GM08714 (cell line): ENCODE measurements around the gene IFITM5.

Experiments
- H3K4me3 ChIP-seq: fragments of 200-500 bp; sonication (Bioruptor generic); 2 replicates; pipeline ENCODE4 v1.5.1; 2014; ENCODE audit warnings: mild to moderate bottlenecking, low read length, inconsistent platforms
- ZNF274 ChIP-seq: IDR thresholded peaks from 2 replicates; pipeline ENCODE4 v1.6.1; 2012; ENCODE audit warnings: mild to moderate bottlenecking, low read depth, low read length

Gene IFITM5

DNA sequence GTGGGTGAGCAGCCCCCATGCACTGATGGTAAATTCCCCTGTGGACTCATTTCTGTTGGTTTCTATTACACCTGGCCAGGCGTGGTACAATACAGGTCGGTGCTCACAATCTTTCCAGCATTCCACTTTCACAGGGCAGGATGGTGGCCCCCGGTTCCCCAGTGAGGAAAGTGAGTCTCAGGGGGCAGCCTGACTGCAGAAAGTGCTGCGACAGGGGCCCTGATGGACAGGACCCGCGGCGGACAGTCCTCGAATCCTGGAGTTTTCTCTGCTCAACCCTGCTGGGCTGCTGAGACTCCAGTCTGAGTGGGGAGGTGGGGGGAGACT lies 13.5 kb downstream of the IFITM5 start:
- no peak for TF ChIP-seq ZNF274
- H3K4me3 ChIP-seq, result no peak overlapping the region

- no peak for TF ChIP-seq ZNF274
Measured at GRCh38 chr11:285021-285893, 14.1 kb downstream of the IFITM5 start.

GRCh38 chr11:284105-285020 lies 15.0 kb downstream of the IFITM5 start:
- TF ChIP-seq ZNF274, result no peak
- H3K4me3 ChIP-seq, result no peak overlapping the region

More at GRCh38 chr11:285021-285893, 14.1 kb downstream of the IFITM5 start:
- no peak overlapping the region for H3K4me3 ChIP-seq

GRCh38 chr11:283405-284104 lies 15.8 kb downstream of the IFITM5 start:
- no peak overlapping the region for H3K4me3 ChIP-seq
- no peak for TF ChIP-seq ZNF274

GRCh38 chr11:282630-283360 lies 16.5 kb downstream of the IFITM5 start:
- H3K4me3 ChIP-seq, result no peak overlapping the region
- no peak for TF ChIP-seq ZNF274

DNA sequence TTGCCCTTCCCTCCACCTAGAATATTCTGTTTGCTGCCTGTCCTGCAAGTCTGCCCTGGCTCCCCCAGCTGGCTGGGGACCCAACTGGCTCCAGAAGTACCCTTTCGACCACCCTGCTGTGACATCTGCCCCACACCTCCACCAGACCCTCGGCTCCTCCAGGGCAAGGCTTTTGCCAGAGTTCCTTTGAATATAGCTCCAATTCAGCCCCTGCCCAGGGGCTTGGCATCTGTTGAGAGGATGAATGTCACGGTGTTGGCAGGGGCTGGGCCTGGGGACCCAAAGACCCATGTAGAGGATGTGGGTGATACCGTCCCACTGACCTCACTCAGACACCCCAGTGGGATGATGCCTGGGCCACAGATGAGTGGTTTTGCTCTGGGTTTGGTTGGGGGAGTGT lies 17.2 kb downstream of the IFITM5 start:
- TF ChIP-seq ZNF274, result no peak
- H3K4me3 ChIP-seq, result no peak overlapping the region

DNA sequence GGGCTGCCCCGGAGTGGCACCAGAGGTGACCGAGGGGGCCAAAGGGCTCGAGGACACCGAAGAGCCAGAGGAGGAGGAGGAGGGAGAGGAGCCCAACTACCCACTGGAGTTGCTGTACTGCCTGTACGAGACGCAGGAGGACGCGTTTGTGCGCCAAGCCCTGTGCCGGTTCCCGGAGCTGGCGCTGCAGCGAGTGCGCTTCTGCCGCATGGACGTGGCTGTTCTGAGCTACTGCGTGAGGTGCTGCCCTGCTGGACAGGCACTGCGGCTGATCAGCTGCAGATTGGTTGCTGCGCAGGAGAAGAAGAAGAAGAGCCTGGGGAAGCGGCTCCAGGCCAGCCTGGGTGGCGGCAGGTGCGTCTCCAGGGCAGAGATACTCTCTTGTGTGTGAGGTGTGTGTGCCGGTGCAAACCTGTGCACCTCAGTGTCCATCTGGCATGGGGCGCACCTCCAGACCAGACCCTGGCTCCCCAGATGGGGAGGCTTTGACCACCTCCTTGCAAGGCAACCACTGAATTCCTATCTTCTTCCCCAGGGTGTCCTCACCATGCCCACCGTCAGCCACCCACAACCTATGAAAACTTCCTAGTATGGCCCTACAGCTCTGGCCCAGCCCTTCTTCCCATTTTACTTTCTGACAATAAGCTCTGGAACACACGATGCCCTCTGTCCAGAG lies 17.7 kb downstream of the IFITM5 start:
- TF ChIP-seq ZNF274, result no peak
- no peak overlapping the region for H3K4me3 ChIP-seq

DNA sequence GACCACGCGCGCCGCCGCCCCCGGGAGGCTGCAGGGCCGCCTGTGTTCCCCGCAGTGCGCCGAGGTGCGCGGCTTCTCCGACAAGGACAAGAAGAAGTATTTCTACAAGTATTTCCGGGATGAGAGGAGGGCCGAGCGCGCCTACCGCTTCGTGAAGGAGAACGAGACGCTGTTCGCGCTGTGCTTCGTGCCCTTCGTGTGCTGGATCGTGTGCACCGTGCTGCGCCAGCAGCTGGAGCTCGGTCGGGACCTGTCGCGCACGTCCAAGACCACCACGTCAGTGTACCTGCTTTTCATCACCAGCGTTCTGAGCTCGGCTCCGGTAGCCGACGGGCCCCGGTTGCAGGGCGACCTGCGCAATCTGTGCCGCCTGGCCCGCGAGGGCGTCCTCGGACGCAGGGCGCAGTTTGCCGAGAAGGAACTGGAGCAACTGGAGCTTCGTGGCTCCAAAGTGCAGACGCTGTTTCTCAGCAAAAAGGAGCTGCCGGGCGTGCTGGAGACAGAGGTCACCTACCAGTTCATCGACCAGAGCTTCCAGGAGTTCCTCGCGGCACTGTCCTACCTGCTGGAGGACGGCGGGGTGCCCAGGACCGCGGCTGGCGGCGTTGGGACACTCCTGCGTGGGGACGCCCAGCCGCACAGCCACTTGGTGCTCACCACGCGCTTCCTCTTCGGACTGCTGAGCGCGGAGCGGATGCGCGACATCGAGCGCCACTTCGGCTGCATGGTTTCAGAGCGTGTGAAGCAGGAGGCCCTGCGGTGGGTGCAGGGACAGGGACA lies 18.4 kb downstream of the IFITM5 start:
- no peak overlapping the region; the same call in 1 of the 2 replicates for H3K4me3 ChIP-seq

DNA sequence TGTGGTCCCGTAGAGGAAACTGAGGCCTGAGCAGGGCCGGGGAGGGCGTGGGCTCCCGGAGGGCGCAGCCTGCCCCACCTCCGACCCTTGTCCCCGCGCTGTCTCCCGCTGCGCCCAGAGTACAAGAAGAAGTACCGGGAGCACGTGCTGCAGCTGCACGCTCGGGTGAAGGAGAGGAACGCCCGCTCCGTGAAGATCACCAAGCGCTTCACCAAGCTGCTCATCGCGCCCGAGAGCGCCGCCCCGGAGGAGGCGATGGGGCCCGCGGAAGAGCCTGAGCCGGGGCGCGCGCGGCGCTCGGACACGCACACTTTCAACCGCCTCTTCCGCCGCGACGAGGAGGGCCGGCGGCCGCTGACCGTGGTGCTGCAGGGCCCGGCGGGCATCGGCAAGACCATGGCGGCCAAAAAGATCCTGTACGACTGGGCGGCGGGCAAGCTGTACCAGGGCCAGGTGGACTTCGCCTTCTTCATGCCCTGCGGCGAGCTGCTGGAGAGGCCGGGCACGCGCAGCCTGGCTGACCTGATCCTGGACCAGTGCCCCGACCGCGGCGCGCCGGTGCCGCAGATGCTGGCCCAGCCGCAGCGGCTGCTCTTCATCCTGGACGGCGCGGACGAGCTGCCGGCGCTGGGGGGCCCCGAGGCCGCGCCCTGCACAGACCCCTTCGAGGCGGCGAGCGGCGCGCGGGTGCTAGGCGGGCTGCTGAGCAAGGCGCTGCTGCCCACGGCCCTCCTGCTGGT lies 19.2 kb downstream of the IFITM5 start:
- no peak overlapping the region; the same call in 1 of the 2 replicates for H3K4me3 ChIP-seq
- TF ChIP-seq ZNF274, result no peak

More for the DNA sequence above, 18.4 kb downstream of the IFITM5 start:
- TF ChIP-seq ZNF274, result no peak

DNA sequence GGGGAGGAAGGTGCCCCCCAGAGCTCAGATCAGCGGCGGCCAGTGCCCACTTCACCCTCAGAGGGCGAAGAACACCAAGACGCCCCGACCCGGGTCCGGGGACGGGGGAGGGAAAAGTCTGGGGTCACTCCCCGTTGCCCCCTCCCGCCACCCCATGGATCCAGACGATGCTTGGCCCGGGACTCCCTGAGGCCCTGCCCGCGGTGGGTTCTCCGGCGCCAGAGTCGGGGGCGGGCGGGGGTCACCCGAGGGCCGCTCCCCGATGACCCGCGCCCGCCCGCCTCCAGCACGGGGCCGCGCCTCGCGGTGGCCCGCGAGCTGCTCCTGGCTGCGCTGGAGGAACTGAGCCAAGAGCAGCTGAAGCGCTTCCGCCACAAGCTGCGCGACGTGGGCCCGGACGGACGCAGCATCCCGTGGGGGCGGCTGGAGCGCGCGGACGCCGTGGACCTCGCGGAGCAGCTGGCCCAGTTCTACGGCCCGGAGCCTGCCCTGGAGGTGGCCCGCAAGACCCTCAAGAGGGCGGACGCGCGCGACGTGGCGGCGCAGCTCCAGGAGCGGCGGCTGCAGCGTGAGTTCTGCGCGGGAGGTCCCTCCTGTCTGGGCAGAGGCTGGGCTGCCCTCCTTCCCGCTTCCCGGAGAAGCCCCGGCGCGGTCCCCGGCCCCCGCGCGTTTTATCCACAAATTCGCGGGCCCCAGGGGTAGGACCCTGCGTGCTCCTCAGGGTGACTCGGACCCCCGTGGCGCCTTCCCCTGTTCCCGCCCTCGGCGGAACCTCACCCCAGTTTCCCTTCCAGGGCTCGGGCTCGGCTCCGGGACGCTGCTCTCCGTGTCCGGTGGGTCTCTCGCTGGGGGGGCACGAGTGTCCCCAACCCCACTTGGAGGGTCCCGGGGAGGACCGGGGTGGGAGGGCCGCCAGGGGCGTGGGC lies 20.0 kb downstream of the IFITM5 start:
- no peak overlapping the region for H3K4me3 ChIP-seq
- no peak for TF ChIP-seq ZNF274
